HG02840 (cell line): Measurements from ENCODE around the gene TSHZ2.
"Not testable (repeated sequence)": the region's sequence is repeated elsewhere in the genome, so short reads cannot be mapped to it uniquely, and the experiment has no call there.

Experiments used
- ATAC-seq: cut with Tn5 transposase; IDR thresholded peaks from one replicate; pipeline ENCODE4 v1.9.1; 2021; ENCODE audit warnings: mild to moderate bottlenecking, moderate library complexity, moderate number of reproducible peaks; ENCODE audit not compliant: unreplicated experiment, low FRiP score

The TSHZ2 gene

GRCh38 chr20:53500651-53501050, 528.5 kb downstream of the TSHZ2 start:
- ATAC-seq: no peak

GRCh38 chr20:53502820-53503219, 530.7 kb downstream of the TSHZ2 start:
- ATAC-seq: no peak

GRCh38 chr20:53503517-53503919, 531.4 kb downstream of the TSHZ2 start:
- ATAC-seq: no peak

- ATAC-seq: not testable (repeated sequence)
Measured at GRCh38 chr20:53504106-53504505, 531.9 kb downstream of the TSHZ2 start.

- no peak for ATAC-seq
Measured at GRCh38 chr20:53510262-53510661, 538.1 kb downstream of the TSHZ2 start.

GRCh38 chr20:53510704-53511103, 538.5 kb downstream of the TSHZ2 start:
- no peak for ATAC-seq

GRCh38 chr20:53512076-53512475, 539.9 kb downstream of the TSHZ2 start:
- no peak for ATAC-seq

- ATAC-seq: no peak
Measured at GRCh38 chr20:53513168-53513488, 541.0 kb downstream of the TSHZ2 start.

- ATAC-seq: no peak
Measured at GRCh38 chr20:53513489-53514298, 541.5 kb downstream of the TSHZ2 start.

GRCh38 chr20:53515749-53516148, 543.6 kb downstream of the TSHZ2 start:
- no peak for ATAC-seq

- ATAC-seq: no peak
Measured at GRCh38 chr20:53517146-53517545, 545.0 kb downstream of the TSHZ2 start.

- ATAC-seq: not testable (repeated sequence)
Measured at GRCh38 chr20:53521421-53521820, 549.3 kb downstream of the TSHZ2 start.

- ATAC-seq: no peak
Measured at GRCh38 chr20:53522026-53522425, 549.9 kb downstream of the TSHZ2 start.

- ATAC-seq: no peak
Measured at GRCh38 chr20:53522696-53523095, 550.5 kb downstream of the TSHZ2 start.

GRCh38 chr20:53523615-53524014, 551.5 kb downstream of the TSHZ2 start:
- not testable (repeated sequence) for ATAC-seq

GRCh38 chr20:53524589-53525312, 552.6 kb downstream of the TSHZ2 start:
- no peak for ATAC-seq

GRCh38 chr20:53527196-53527595, 555.0 kb downstream of the TSHZ2 start:
- ATAC-seq: no peak

- no peak for ATAC-seq
Measured at GRCh38 chr20:53529658-53530057, 557.5 kb downstream of the TSHZ2 start.

GRCh38 chr20:53530440-53530839, 558.3 kb downstream of the TSHZ2 start:
- no peak for ATAC-seq

- ATAC-seq: not testable (repeated sequence)
Measured at GRCh38 chr20:53532654-53533312, 560.6 kb downstream of the TSHZ2 start.

GRCh38 chr20:53533500-53533899, 561.3 kb downstream of the TSHZ2 start:
- no peak for ATAC-seq
